Tibial nerve (tissue), 4 donors: Measurements from ENCODE around the gene TAF7. TPM values are rescaled to one million over a fixed set of nuclear protein-coding genes. Genes with fewer than 3 reads are reported as not detected.

Experiments
- DNase-seq, 2 donors: peaks; one replicate each; pipeline ENCODE4 v3.0.0-alpha.2; 2019; ENCODE audit warnings: low spot score in 2 of 2
- H3K27ac ChIP-seq, 4 donors: fragments of 200-600 bp; sonication (generic) in 3 of 4; one replicate each; pipeline ENCODE4 v1.5.1; 2017 to 2019; ENCODE audit warnings: mild to moderate bottlenecking in 1 of 4
- H3K27me3 ChIP-seq, 2 donors: fragments of 200-600 bp; sonication (generic) in 1 of 2; one replicate each; pipeline versions ENCODE4 v1.5.1 to v1.6.0; 2017 to 2019
- H3K36me3 ChIP-seq, 3 donors: fragments of 200-600 bp; sonication (generic); one replicate each; pipeline ENCODE4 v1.5.1; 2018 to 2019
- H3K4me1 ChIP-seq, 4 donors: fragments of 200-600 bp; sonication (generic) in 3 of 4; one replicate each; pipeline ENCODE4 v1.5.1; 2017 to 2019
- H3K4me3 ChIP-seq, 4 donors: fragments of 200-600 bp; sonication (generic) in 3 of 4; one replicate each; pipeline ENCODE4 v1.5.1; 2017 to 2019; ENCODE audit warnings: mild to moderate bottlenecking in 1 of 4, moderate library complexity in 1 of 4
- H3K9me3 ChIP-seq, 4 donors: fragments of 200-600 bp; sonication (generic) in 3 of 4; one replicate each; pipeline ENCODE4 v1.5.1; 2017 to 2019
- EP300 ChIP-seq, 2 donors: sonication (generic); formaldehyde crosslinking; IDR thresholded peaks; one replicate each; pipeline ENCODE4 v1.6.1; 2017; ENCODE audit warnings: antibody characterized with exemption in 2 of 2, mild to moderate bottlenecking in 1 of 2
- POLR2A ChIP-seq, 2 donors: fragments of 450-650 bp; IDR thresholded peaks; one replicate each; pipeline ENCODE4 v1.6.1; 2017; ENCODE audit warnings: antibody characterized with exemption in 2 of 2, mild to moderate bottlenecking in 2 of 2, moderate library complexity in 2 of 2
- WGBS, 2 donors: methylation state at CpG; one replicate each; pipeline ENCODE4 v1.1.5; 2018; 5-methylcytosine and 5-hydroxymethylcytosine counted together
- total RNA-seq, 4 donors: library from RNA; depleted of rRNA; stranded (reverse); fragments of >200 nt; gene quantifications; one replicate each; pipeline ENCODE4 v1.1.0, GENCODE V29; 2016
- TF ChIP-seq, protein P1 (sequence below), 5 experiments: fragments of 200-600 bp in 3 of 5; fragments of 450-650 bp in 2 of 5; sonication (generic) in 3 of 5; IDR thresholded peaks; one replicate each; pipeline ENCODE4 v1.5.1; 2016 to 2019; ENCODE audit warnings: antibody characterized with exemption in 5 of 5, mild to moderate bottlenecking in 3 of 5, moderate library complexity in 2 of 5

TAF7 gene
- total RNA-seq, 4 donors from 2014 or later, result 49.5 to 80.0 (median 59.5) TPM

DNA sequence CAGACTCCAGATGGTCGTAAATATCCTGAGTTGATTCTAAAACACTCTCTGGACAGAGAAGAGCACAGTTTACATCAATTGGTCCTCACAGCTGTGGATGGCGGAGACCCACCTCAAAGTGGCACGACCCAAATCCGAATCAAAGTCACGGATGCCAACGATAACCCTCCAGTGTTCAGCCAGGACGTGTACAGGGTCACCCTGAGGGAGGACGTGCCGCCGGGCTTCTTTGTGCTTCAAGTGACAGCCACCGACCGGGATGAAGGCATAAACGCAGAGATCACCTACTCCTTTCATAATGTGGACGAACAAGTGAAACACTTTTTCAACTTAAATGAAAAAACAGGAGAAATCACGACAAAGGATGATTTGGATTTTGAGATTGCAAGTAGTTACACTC is 40.1 kb upstream of the TAF7 start:
- no peak for DNase-seq

DNA sequence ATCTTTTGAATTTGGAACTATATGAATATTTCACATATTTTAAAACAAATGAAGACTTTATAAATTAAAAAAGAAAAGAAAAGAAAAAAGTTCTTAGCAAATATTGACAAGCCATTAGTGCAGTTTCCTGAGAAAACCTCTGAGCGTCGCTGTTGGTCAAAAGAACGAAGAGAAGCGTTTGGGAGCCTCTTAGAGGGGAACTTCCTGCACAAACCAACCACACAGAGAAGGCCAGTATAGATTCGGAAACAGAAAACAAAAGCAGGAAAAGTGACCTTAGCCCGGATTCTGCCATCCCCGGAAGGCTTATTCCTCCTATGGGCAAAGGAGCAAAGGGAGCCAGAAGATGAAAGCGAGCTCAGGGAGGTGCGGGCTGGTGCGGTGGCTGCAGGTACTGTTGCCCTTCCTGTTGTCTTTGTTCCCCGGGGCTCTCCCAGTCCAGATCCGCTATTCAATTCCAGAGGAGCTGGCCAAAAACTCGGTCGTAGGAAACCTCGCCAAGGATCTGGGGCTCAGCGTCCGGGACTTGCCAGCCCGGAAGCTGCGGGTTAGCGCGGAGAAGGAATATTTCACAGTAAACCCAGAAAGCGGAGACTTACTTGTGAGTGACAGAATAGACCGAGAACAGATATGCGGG is 39.3 kb upstream of the TAF7 start, which contains the start of gene PCDHGB2:
TSS of gene PCDHGB2 (plus strand) at position 205 of the 637 bp plus-strand sequence. CDS start at position 347, 142 bp downstream.
- Histone ChIP-seq H3K27me3 (no peaks in the 10 kb centered on the region), H3K36me3 (peaks cover 0 to 45% (median 0%) of the 10 kb centered on the region in 3 donors), H3K27ac (peak within 1 kb of the TSS in 1 of 4 donors; percentile 11), H3K4me1 (no peaks in the 10 kb centered on the region), H3K9me3 (peaks cover 0 to 99% (median 52%) of the 10 kb centered on the region in 4 donors), H3K4me3 (peak within 1 kb of the TSS in 2 of 4 donors; percentile 26 to 33)
- no peak for TF ChIP-seq EP300 (IDR thresholded peaks at IDR 0.05)
- TF ChIP-seq, protein P1, sequence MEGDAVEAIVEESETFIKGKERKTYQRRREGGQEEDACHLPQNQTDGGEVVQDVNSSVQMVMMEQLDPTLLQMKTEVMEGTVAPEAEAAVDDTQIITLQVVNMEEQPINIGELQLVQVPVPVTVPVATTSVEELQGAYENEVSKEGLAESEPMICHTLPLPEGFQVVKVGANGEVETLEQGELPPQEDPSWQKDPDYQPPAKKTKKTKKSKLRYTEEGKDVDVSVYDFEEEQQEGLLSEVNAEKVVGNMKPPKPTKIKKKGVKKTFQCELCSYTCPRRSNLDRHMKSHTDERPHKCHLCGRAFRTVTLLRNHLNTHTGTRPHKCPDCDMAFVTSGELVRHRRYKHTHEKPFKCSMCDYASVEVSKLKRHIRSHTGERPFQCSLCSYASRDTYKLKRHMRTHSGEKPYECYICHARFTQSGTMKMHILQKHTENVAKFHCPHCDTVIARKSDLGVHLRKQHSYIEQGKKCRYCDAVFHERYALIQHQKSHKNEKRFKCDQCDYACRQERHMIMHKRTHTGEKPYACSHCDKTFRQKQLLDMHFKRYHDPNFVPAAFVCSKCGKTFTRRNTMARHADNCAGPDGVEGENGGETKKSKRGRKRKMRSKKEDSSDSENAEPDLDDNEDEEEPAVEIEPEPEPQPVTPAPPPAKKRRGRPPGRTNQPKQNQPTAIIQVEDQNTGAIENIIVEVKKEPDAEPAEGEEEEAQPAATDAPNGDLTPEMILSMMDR (IDR thresholded peaks at IDR 0.05), result no peak
- TF ChIP-seq POLR2A (IDR thresholded peaks at IDR 0.05), result no peak
- WGBS, 2 donors, result 15 to 23% methylated on average over 24 of the region's 24 CpGs
- DNase-seq, result no peak

More for the DNA sequence above, 40.1 kb upstream of the TAF7 start:
- H3K27ac ChIP-seq, result no peak overlapping the region
- 37 to 42% methylated on average over 15 of the region's 15 CpGs for WGBS, 2 donors
- H3K9me3 ChIP-seq, result peaks cover 0 to 99% (median 52%) of the 10 kb centered on the region in 4 donors
- no peaks in the 10 kb centered on the region for H3K4me1 ChIP-seq
- H3K36me3 ChIP-seq, result peaks cover 0 to 45% (median 0%) of the 10 kb centered on the region in 3 donors
- no peak overlapping the region for H3K4me3 ChIP-seq
- no peaks in the 10 kb centered on the region for H3K27me3 ChIP-seq
- TF ChIP-seq, protein P1 (IDR thresholded peaks at IDR 0.05), result no peak
- TF ChIP-seq EP300 (IDR thresholded peaks at IDR 0.05) (no peak), POLR2A (IDR thresholded peaks at IDR 0.05) (no peak)

DNA sequence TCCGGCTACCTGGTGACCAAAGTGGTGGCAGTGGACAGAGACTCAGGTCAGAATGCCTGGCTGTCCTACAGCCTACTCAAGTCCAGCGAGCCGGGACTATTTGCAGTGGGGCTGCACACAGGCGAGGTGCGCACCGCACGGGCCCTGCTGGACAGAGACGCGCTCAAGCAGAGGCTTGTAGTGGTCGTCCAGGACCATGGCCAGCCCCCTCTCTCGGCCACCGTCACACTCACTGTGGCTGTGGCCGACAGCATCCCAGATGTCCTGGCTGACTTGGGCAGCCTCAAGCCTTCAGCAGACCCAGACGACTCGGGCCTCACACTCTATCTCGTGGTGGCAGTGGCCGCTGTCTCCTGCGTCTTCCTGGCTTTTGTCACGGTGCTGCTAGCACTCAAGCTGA is 36.4 kb upstream of the TAF7 start:
- 52 to 53% methylated on average over 16 of the region's 19 CpGs for WGBS, 2 donors
- TF ChIP-seq, protein P1 (IDR thresholded peaks at IDR 0.05), result no peak
- TF ChIP-seq EP300 (IDR thresholded peaks at IDR 0.05) (no peak), POLR2A (IDR thresholded peaks at IDR 0.05) (no peak)
- DNase-seq, result no peak

DNA sequence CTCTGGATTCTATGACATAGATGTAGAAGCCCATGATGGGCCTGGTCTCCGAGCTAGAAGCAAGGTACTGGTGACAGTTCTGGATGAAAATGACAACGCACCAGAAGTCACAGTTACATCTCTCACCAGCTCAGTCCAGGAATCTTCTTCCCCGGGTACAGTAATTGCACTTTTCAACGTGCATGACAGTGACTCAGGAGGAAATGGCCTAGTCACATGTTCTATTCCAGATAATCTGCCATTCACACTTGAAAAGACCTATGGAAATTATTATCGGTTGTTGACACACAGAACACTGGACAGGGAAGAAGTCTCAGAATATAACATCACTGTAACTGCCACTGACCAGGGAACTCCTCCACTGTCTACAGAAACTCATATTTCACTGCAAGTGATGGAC is 35.5 kb upstream of the TAF7 start:
- Histone ChIP-seq H3K4me3 (no peak overlapping the region), H3K36me3 (peaks cover 0 to 38% (median 0%) of the 10 kb centered on the region in 3 donors), H3K9me3 (peaks cover 0 to 99% (median 46%) of the 10 kb centered on the region in 4 donors), H3K4me1 (no peaks in the 10 kb centered on the region), H3K27ac (no peak overlapping the region), H3K27me3 (no peaks in the 10 kb centered on the region)
- 74 to 75% methylated on average over 5 of the region's 5 CpGs for WGBS, 2 donors
- no peak for DNase-seq
- TF ChIP-seq EP300 (IDR thresholded peaks at IDR 0.05), result no peak
- TF ChIP-seq POLR2A (IDR thresholded peaks at IDR 0.05), result no peak
- TF ChIP-seq, protein P1 (IDR thresholded peaks at IDR 0.05), result no peak

More for the DNA sequence above, 36.4 kb upstream of the TAF7 start:
- H3K36me3 ChIP-seq, result peaks cover 0 to 44% (median 0%) of the 10 kb centered on the region in 3 donors
- no peaks in the 10 kb centered on the region for H3K4me1 ChIP-seq
- no peak overlapping the region for H3K4me3 ChIP-seq
- H3K27ac ChIP-seq, result no peak overlapping the region
- no peaks in the 10 kb centered on the region for H3K27me3 ChIP-seq
- peaks cover 0 to 99% (median 47%) of the 10 kb centered on the region in 4 donors for H3K9me3 ChIP-seq

DNA sequence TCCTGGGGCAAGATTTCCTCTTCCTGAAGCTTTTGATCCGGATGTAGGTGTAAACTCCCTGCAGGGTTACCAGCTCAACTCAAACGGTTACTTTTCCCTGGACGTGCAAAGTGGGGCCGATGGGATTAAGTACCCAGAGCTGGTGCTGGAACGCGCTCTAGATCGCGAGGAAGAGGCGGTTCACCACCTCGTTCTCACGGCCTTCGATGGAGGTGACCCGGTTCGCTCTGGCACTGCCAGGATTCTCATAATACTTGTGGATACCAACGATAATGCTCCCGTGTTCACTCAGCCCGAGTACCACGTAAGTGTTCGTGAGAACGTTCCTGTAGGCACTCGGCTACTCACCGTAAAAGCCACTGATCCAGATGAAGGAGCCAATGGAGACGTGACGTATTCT is 35.1 kb upstream of the TAF7 start:
- no peak overlapping the region for H3K27ac ChIP-seq
- peaks cover 0 to 37% (median 0%) of the 10 kb centered on the region in 3 donors for H3K36me3 ChIP-seq
- no peaks in the 10 kb centered on the region for H3K4me1 ChIP-seq
- no peak overlapping the region for H3K4me3 ChIP-seq
- 59% methylated on average over 24 of the region's 24 CpGs for WGBS, 2 donors
- no peak for DNase-seq
- H3K27me3 ChIP-seq, result no peaks in the 10 kb centered on the region
- TF ChIP-seq, protein P1 (IDR thresholded peaks at IDR 0.05), result no peak
- TF ChIP-seq POLR2A (IDR thresholded peaks at IDR 0.05) (no peak), EP300 (IDR thresholded peaks at IDR 0.05) (no peak)
- H3K9me3 ChIP-seq, result peaks cover 0 to 99% (median 44%) of the 10 kb centered on the region in 4 donors
